A549 (cell line): ENCODE measurements around the gene SLC6A2.

Experiments used
- CTCF ChIP-seq: fragments of >200 bp; sonication (Bioruptor Twin); formaldehyde crosslinking; IDR thresholded peaks from 3 replicates; pipeline ENCODE4 v1.5.1; 2016
- KDM5A ChIP-seq: fragments of 200-600 bp; sonication (generic); IDR thresholded peaks from 2 replicates; pipeline ENCODE4 v1.6.1; 2016; ENCODE audit warnings: antibody characterized with exemption, mild to moderate bottlenecking
- MAZ ChIP-seq: fragments of 150-350 bp; IDR thresholded peaks from 2 replicates; pipeline ENCODE4 v1.6.1; 2014; ENCODE audit warnings: antibody characterized with exemption, low read depth, low read length, borderline replicate concordance
- REST ChIP-seq: fragments of 200-600 bp; sonication (generic); IDR thresholded peaks from 2 replicates; pipeline ENCODE4 v1.6.1; 2016; ENCODE audit warnings: antibody characterized with exemption, mild to moderate bottlenecking, moderate library complexity
- SREBF2 ChIP-seq: fragments of 450-650 bp; IDR thresholded peaks from 2 replicates; pipeline ENCODE4 v1.6.1; 2014; ENCODE audit warnings: mild to moderate bottlenecking, moderate library complexity

GRCh38 chr16:55647798-55648197 is 8.0 kb upstream of the SLC6A2 start:
- no peak for TF ChIP-seq SREBF2
- TF ChIP-seq CTCF = no peak
- TF ChIP-seq MAZ = no peak
- TF ChIP-seq REST = no peak
- no peak for TF ChIP-seq KDM5A
